HepG2 (cell line): ENCODE results near the gene ANG. TPM values are rescaled to one million over a fixed set of nuclear protein-coding genes. Genes with fewer than 3 reads are reported as not detected.
A peak's percentile ranks its signal among the peaks of the same experiment; 100 is the strongest.

Experiments
- ATAC-seq: fragments of 200-7000 bp; cut with Tn5 transposase; 3 replicates; pipeline ENCODE4 v1.9.1; 2020; ENCODE audit warnings: mild to moderate bottlenecking, moderate library complexity
- BruUV-seq: library from RNA; stranded (reverse); fragments of 400-500 nt; replicated peaks from 2 replicates; lab custom pipeline; 2021; lab: Mats Ljungman, UMichigan
- CTCF ChIA-PET: fragments of 300-600 bp; formaldehyde crosslinking; extraction: SDS; loops from one replicate; lab custom pipeline; 2021; ENCODE audit warnings: low total read pairs, inconsistent platforms, low intra/inter-chr PET ratio; lab: Yijun Ruan, JAX
- POLR2A ChIA-PET: fragments of 350-600 bp; sonication (Branson Sonifier 250); formaldehyde crosslinking; loops from one replicate; lab custom pipeline; 2020; ENCODE audit warnings: antibody characterized with exemption, inconsistent platforms; lab: Yijun Ruan, JAX
- DNase-seq: peaks from one replicate; pipeline ENCODE4 v3.0.0-alpha.2; 2015; ENCODE audit warnings: low spot score
- FAIRE-seq: peaks from 3 replicates; lab custom pipeline; 2011; peaks lifted over from hg19 to GRCh38; lab: Jason Lieb, UNC
- H2AFZ ChIP-seq: one replicate; pipeline ENCODE4 v1.6.1; 2011; ENCODE audit warnings: low read length, inconsistent platforms
- H3K27ac ChIP-seq: fragments of 300-600 bp; 3 replicates; pipeline ENCODE4 v1.8.0; 2011; ENCODE audit warnings: mixed run types, mild to moderate bottlenecking, mixed read lengths, low read length, inconsistent platforms; ENCODE audit not compliant: insufficient read depth; ENCODE audit errors: extremely low read length
- H3K27me3 ChIP-seq, 2 experiments: fragments of 200-600 bp in 1 of 2; 2 replicates in 1 of 2; 3 replicates in 1 of 2; pipeline versions ENCODE4 v1.6.0 to v1.8.0; 2011; ENCODE audit warnings: low read length in 2 of 2, mild to moderate bottlenecking in 2 of 2, moderate library complexity in 2 of 2, inconsistent platforms in 1 of 2; ENCODE audit not compliant: insufficient read depth in 2 of 2, control insufficient read depth in 1 of 2
- H3K36me3 ChIP-seq, 2 experiments: fragments of 200-600 bp in 1 of 2; replicated peaks in 1 of 2; 2 replicates in 1 of 2; 3 replicates in 1 of 2; pipeline versions ENCODE4 v1.5.1 to v1.8.0; 2011; ENCODE audit warnings: low read length in 2 of 2, inconsistent platforms in 1 of 2; ENCODE audit not compliant: insufficient read depth in 2 of 2, control insufficient read depth in 1 of 2
- H3K4me1 ChIP-seq: 2 replicates; pipeline ENCODE4 v1.5.1; 2012; ENCODE audit warnings: low read length, inconsistent platforms; ENCODE audit not compliant: insufficient read depth
- H3K4me2 ChIP-seq: 2 replicates; pipeline ENCODE4 v1.6.0; 2011; ENCODE audit warnings: low read depth, low read length, inconsistent platforms
- H3K4me3 ChIP-seq, 3 experiments: fragments of 200-600 bp in 1 of 3; sonication (generic), shearing (Covaris generic) in 1 of 3; replicated peaks in 1 of 3; 2 replicates each; pipeline ENCODE4 v1.5.1; 2011 to 2016; ENCODE audit warnings: low read length in 3 of 3, inconsistent platforms in 2 of 3, low read depth in 2 of 3, mild to moderate bottlenecking in 2 of 3, control low read depth in 1 of 3, mixed read lengths in 1 of 3; ENCODE audit not compliant: insufficient read depth in 1 of 3
- H3K79me2 ChIP-seq: one replicate; pipeline ENCODE4 v1.6.1; 2011; ENCODE audit warnings: low read length, inconsistent platforms; ENCODE audit not compliant: insufficient read depth
- H3K9ac ChIP-seq: 2 replicates; pipeline ENCODE4 v1.6.0; 2011; ENCODE audit warnings: mild to moderate bottlenecking, low read depth, low read length, inconsistent platforms; ENCODE audit not compliant: insufficient read depth
- H3K9me3 ChIP-seq: 2 replicates; pipeline ENCODE4 v1.5.1; 2012; ENCODE audit warnings: mild to moderate bottlenecking, low read length
- H4K20me1 ChIP-seq: 2 replicates; pipeline ENCODE4 v1.6.0; 2011; ENCODE audit warnings: inconsistent platforms, mild to moderate bottlenecking, low read length, moderate library complexity; ENCODE audit not compliant: insufficient read depth
- E2F1 ChIP-seq: sonication (generic); formaldehyde crosslinking; IDR thresholded peaks from 2 replicates; pipeline ENCODE4 v1.5.0; 2020; ENCODE audit warnings: missing genetic modification reagents
- EEA1 ChIP-seq: sonication (generic); formaldehyde crosslinking; IDR thresholded peaks from 2 replicates; pipeline ENCODE4 v1.5.1; 2020; ENCODE audit warnings: mild to moderate bottlenecking, missing genetic modification reagents, borderline replicate concordance
- EHMT2 ChIP-seq: fragments of 200-600 bp; sonication (generic); IDR thresholded peaks from 2 replicates; pipeline ENCODE4 v1.7.0; 2017; ENCODE audit warnings: antibody characterized with exemption, low read depth, low read length, borderline replicate concordance
- HCFC1 ChIP-seq: fragments of 150-350 bp; IDR thresholded peaks from 2 replicates; pipeline ENCODE4 v1.6.1; 2014; ENCODE audit warnings: low read depth, low read length
- KAT2B ChIP-seq: fragments of 150-350 bp; IDR thresholded peaks from 2 replicates; pipeline ENCODE4 v1.6.1; 2014; ENCODE audit warnings: low read depth, low read length, borderline replicate concordance
- NR2C2 ChIP-seq: sonication (generic); formaldehyde crosslinking; IDR thresholded peaks from 2 replicates; pipeline ENCODE4 v1.4.0; 2020; ENCODE audit warnings: missing genetic modification reagents, mild to moderate bottlenecking, moderate library complexity, borderline replicate concordance
- PCBP2 ChIP-seq: fragments of 200-400 bp; formaldehyde crosslinking; optimal IDR thresholded peaks from 2 replicates; pipeline ENCODE3; 2018; ENCODE audit warnings: low read length, low read depth; ENCODE audit not compliant: poor library complexity, severe bottlenecking
- ZNF101 ChIP-seq: sonication (generic); formaldehyde crosslinking; IDR thresholded peaks from 2 replicates; pipeline ENCODE4 v1.4.0; 2020; ENCODE audit warnings: mild to moderate bottlenecking, low read depth, missing genetic modification reagents, borderline replicate concordance
- ZNF253 ChIP-seq: sonication (generic); formaldehyde crosslinking; IDR thresholded peaks from 2 replicates; pipeline ENCODE4 v1.8.0; 2022; ENCODE audit warnings: mild to moderate bottlenecking, missing genetic modification reagents, borderline replicate concordance
- ZNF432 ChIP-seq: sonication (generic); formaldehyde crosslinking; IDR thresholded peaks from 2 replicates; pipeline ENCODE4 v1.5.0; 2020; ENCODE audit warnings: missing genetic modification reagents, mild to moderate bottlenecking, borderline replicate concordance
- ZNF44 ChIP-seq: sonication (generic); formaldehyde crosslinking; IDR thresholded peaks from 2 replicates; pipeline ENCODE4 v1.5.1; 2020; ENCODE audit warnings: mild to moderate bottlenecking, missing genetic modification reagents
- WGBS: methylation state at CpG from one replicate; pipeline ENCODE4 v1.1.6; 2017; ENCODE audit warnings: low lambda C conversion rate; 5-methylcytosine and 5-hydroxymethylcytosine counted together
- in situ Hi-C: cut with HindIII; loops from 2 replicates; pipeline ENCODE4 v1.10.0; 2017; ENCODE audit warnings: low pct_unique_long_range_greater_than_20kb; ENCODE audit not compliant: extremely low pct_ligation_motif_present
- intact Hi-C: fragments of 100-400 bp; cut with micrococcal nuclease; formaldehyde crosslinking; loops from one replicate; pipeline ENCODE4 v1.10.0; 2022; ENCODE audit not compliant: unreplicated experiment
- polyA plus RNA-seq, 8 experiments: library from polyadenylated mRNA; depleted of rRNA in 3 of 8; stranded (reverse) in 7 of 8; unstranded in 1 of 8; fragments of >200 nt; fragmentation: Illumina TruSeq in 4 of 8; extraction: Trizol in 4 of 8; gene quantifications; 2 replicates each; pipeline versions ENCODE4 v1.2.1 to v1.2.3, GENCODE V29; 2011 to 2016; ENCODE audit warnings: low read depth in 4 of 8, missing spikeins in 1 of 8, mixed read lengths in 1 of 8; ENCODE audit not compliant: insufficient read depth in 1 of 8
- total RNA-seq, 5 experiments: library from RNA; depleted of rRNA; stranded (reverse); fragments of >200 nt; fragmentation: Illumina TruSeq; extraction: Trizol; gene quantifications; 2 replicates each; pipeline ENCODE4 v1.2.3, GENCODE V29; 2016; ENCODE audit warnings: low read depth in 1 of 5
- TF ChIP-seq, protein P1 (sequence below): sonication (generic); formaldehyde crosslinking; IDR thresholded peaks from 2 replicates; pipeline ENCODE4 v1.5.0; 2020; ENCODE audit warnings: missing genetic modification reagents

ANG gene
- total and polyA plus RNA-seq, 2 of the 13 experiments (the other 11 are each of a cell fraction or from before 2014, with no cell fraction given) = 83.6 to 401 TPM

DNA sequence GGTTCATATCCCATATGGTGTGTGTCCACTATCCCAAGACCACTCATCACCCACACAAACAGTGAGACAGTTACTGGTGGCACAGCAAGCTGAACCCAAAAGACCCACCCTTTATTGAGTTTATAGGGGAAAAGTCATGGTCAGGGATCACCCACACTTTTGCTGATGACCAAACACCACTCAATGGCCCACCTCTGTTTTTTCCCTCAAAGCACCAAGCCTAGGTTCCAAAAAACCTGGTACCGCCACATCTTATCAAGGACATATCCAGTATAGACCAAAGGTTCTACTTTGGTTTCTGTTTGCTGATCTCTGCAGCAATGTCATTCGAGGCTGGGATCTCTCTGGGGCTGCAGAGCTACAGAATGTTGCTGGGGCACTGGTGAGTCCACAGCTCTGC, 27.4 kb upstream of the ANG start:
- 8% methylated on average over 2 of the region's 2 CpGs for WGBS
- no peak for FAIRE-seq
- no peak overlapping the region for H3K9ac ChIP-seq
- BruUV-seq = no TSS peak
- peaks cover 80% of the 10 kb centered on the region for H3K4me1 ChIP-seq
- peak; percentile 39 for ATAC-seq
- no peak for DNase-seq
- no peaks in the 10 kb centered on the region for H3K79me2 ChIP-seq
- no peak overlapping the region for H3K27ac ChIP-seq
- H4K20me1 ChIP-seq = no peaks in the 10 kb centered on the region
- ChIA-PET CTCF (interaction anchor here (8.0 kb wide), 1 partner anchor 30 kb away, joined by 70 read pairs; no protein-coding TSS in a partner anchor), POLR2A (interaction anchor here (5.6 kb wide), 1 partner anchor 22 kb away, joined by 63 read pairs; the partner anchor contains the start of gene RNASE4)
- no peak overlapping the region for H3K4me3 ChIP-seq
- H3K4me2 ChIP-seq = peak overlapping the region; percentile 26
- no peaks in the 10 kb centered on the region for H3K36me3 ChIP-seq
- in situ Hi-C loops = no loop called here
- H2AFZ ChIP-seq = no peak overlapping the region
- intact Hi-C loops = no loop called here
- TF ChIP-seq ZNF44 (CRISPR knock-in tag) = peak; percentile 93
- TF ChIP-seq, protein P1, sequence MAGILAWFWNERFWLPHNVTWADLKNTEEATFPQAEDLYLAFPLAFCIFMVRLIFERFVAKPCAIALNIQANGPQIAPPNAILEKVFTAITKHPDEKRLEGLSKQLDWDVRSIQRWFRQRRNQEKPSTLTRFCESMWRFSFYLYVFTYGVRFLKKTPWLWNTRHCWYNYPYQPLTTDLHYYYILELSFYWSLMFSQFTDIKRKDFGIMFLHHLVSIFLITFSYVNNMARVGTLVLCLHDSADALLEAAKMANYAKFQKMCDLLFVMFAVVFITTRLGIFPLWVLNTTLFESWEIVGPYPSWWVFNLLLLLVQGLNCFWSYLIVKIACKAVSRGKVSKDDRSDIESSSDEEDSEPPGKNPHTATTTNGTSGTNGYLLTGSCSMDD (CRISPR knock-in tag) = no peak
- no peak for TF ChIP-seq ZNF432 (CRISPR knock-in tag)
- H3K9me3 ChIP-seq = no peaks in the 10 kb centered on the region
- peaks cover 0 to 10% of the 10 kb centered on the region in 2 experiments; a peak in 3 of 5 replicates for H3K27me3 ChIP-seq

GRCh38 chr14:20662968-20663732, 25.4 kb upstream of the ANG start:
- H3K4me1 ChIP-seq = peaks cover 84% of the 10 kb centered on the region
- BruUV-seq = no TSS peak
- no peak overlapping the region for H3K9ac ChIP-seq
- no peaks in the 10 kb centered on the region for H3K27me3 ChIP-seq
- ATAC-seq (peak; percentile 64), FAIRE-seq (peak; percentile 91), DNase-seq (peak; percentile 76)
- no peak overlapping the region for H2AFZ ChIP-seq
- CTCF ChIA-PET = interaction anchor here (1.2 to 8.0 kb wide), 5 partner anchors 19 to 193 kb away, joined by 3 to 70 read pairs (median 5); no protein-coding TSS in a partner anchor
- no peaks in the 10 kb centered on the region for H4K20me1 ChIP-seq
- intact Hi-C loops (loop anchor here (1.0 kb wide), 1 partner anchor 28 kb away; no protein-coding TSS in a partner anchor), in situ Hi-C loops (no loop called here)
- H3K4me3 ChIP-seq = peak overlapping the region in 1 of 3 experiments; percentile 50; a peak in 1 of 6 replicates
- H3K9me3 ChIP-seq = no peaks in the 10 kb centered on the region
- H3K79me2 ChIP-seq = no peaks in the 10 kb centered on the region
- peak overlapping the region; percentile 60 for H3K4me2 ChIP-seq
- no peaks in the 10 kb centered on the region for H3K36me3 ChIP-seq
- POLR2A ChIA-PET = interaction anchor here (0.7 to 5.6 kb wide), 5 partner anchors 16 to 32 kb away, joined by 3 to 63 read pairs (median 9); partner anchors contain the start of gene RNASE4
- H3K27ac ChIP-seq = no peak overlapping the region
- WGBS = 67% methylated on average over 28 of the region's 31 CpGs
- TF ChIP-seq EHMT2 = peak; percentile 60; the same call in 1 of the 2 replicates
- no peak for TF ChIP-seq KAT2B
- no peak for TF ChIP-seq E2F1 (CRISPR knock-in tag)
- TF ChIP-seq EEA1 (CRISPR knock-in tag) = no peak
- TF ChIP-seq PCBP2 = no peak
- TF ChIP-seq HCFC1 = no peak
- no peak for TF ChIP-seq ZNF432 (CRISPR knock-in tag)
- TF ChIP-seq ZNF101 (CRISPR knock-in tag) = no peak
- TF ChIP-seq NR2C2 (CRISPR knock-in tag) = no peak
- no peak for TF ChIP-seq ZNF253 (CRISPR knock-in tag)
